ENCODE results near the gene PMF1. TPM values are rescaled to one million over a fixed set of nuclear protein-coding genes. Genes with fewer than 3 reads are reported as not detected.
A peak's percentile ranks its signal among the peaks of the same experiment; 100 is the strongest.

The PMF1 gene
- total RNA-seq, 2 experiments from 2014 or later = 83.4 to 87.3 TPM

DNA sequence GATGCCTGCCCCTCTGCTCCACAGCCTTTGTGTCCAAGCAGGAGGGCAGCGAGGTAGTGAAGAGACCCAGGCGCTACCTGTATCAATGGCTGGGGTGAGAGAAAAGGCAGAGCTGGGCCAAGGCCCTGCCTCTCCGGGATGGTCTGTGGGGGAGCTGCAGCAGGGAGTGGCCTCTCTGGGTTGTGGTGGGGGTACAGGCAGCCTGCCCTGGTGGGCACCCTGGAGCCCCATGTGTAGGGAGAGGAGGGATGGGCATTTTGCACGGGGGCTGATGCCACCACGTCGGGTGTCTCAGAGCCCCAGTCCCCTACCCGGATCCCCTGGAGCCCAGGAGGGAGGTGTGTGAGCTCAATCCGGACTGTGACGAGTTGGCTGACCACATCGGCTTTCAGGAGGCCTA is 29.9 kb downstream of the PMF1 start:
- H3K4me3 Mint-ChIP-seq = no peak overlapping the region
- no peaks in the 10 kb centered on the region for H3K9me3 Mint-ChIP-seq
- no peak for DNase-seq
- H3K27me3 Mint-ChIP-seq = no peaks in the 10 kb centered on the region
- no peak overlapping the region for H3K27ac Mint-ChIP-seq
- peaks cover 13% of the 10 kb centered on the region for H3K36me3 Mint-ChIP-seq
- H3K4me1 Mint-ChIP-seq = peaks cover 23% of the 10 kb centered on the region

DNA sequence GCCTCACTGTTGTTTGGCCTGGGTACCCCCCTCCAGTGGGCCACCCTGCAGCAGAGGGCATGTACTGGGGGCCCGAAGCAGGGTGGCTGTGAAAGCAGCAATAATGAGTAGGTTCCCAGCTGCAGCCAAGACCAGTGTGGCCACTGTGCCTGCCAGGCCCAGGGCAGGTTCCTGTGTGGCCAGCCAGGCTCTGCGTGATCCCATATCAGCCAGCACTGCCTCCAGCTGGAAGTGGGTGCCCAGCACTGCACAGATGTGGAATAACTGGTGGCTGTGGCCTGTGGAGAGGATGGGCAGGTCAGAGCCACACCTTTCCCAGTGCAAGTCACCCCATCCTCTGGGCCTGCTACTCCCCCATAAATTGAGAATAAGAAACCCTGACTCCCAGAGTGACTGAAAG is 31.3 kb downstream of the PMF1 start:
- Mint-ChIP-seq H3K9me3 (no peaks in the 10 kb centered on the region), H3K27ac (no peak overlapping the region), H3K4me3 (no peak overlapping the region), H3K27me3 (no peaks in the 10 kb centered on the region), H3K36me3 (peaks cover 9% of the 10 kb centered on the region), H3K4me1 (peaks cover 16% of the 10 kb centered on the region)
- no peak for DNase-seq

DNA sequence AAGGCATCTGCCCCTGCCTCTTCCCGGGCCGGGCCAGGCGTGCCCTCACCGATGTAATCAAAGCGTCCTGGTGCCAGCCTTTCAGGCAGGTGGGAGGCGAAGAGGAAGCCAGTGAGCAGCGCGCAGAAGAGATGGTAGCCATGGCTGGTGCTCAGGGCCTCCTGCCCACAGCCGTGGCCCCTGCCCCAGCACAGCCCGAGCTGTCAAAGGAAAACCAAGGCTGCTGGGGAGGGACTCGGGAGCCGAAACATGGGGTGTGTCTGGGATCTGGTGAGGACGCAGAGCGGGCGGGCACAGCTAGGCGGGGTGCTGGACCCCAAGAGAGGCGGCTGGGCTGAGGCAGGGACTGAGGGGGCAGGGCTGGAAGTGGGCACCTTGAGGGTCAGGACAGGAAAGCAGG is 31.9 kb downstream of the PMF1 start:
- no peaks in the 10 kb centered on the region for H3K27me3 Mint-ChIP-seq
- peak overlapping the region; percentile 12 for H3K27ac Mint-ChIP-seq
- H3K4me3 Mint-ChIP-seq = peak overlapping the region; percentile 71
- peaks cover 12% of the 10 kb centered on the region for H3K36me3 Mint-ChIP-seq
- H3K4me1 Mint-ChIP-seq = peaks cover 16% of the 10 kb centered on the region
- no peaks in the 10 kb centered on the region for H3K9me3 Mint-ChIP-seq
- DNase-seq = no peak

DNA sequence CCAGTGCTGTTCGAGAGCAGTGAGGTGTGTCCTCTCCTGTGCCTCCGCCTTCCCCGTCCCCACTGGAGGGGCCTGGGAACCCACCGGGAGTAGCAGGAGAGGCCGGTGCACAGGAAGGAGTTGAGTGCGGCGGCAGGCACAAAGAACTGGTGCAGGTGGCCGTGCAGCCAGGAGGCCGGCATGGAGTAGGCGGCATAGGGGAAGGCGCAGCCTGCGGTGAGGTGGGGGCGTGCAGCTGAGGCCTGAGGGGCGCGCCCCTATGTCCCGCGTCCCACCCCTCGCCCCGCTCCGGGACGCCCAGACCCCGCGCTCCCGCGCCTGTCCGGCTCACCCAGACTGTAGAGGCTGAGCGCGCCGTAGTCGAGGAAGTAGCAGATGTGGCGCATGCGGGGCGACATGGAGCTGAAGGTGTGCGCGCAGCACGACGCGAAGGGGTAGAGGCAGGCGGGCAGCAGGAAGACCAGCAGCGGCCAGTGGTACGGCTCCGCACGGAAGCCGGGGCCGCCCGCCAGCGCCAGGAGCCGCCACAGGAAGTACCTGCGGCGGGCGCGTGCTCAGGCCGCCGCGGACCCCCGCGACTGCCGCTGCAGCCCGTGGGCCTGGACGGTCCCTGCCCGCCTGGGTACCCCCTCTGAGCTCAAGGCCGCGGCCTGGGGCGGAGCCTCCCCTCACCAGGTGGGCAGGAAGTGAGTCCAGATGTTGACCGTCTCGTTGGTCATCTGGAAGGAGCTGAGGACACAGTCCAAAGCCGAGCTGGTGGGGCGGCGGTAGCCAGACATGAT is 32.8 kb downstream of the PMF1 start:
- Mint-ChIP-seq H3K9me3 (no peaks in the 10 kb centered on the region), H3K27ac (peak overlapping the region; percentile 73), H3K4me3 (peak overlapping the region; percentile 71), H3K4me1 (peaks cover 16% of the 10 kb centered on the region), H3K36me3 (peaks cover 10% of the 10 kb centered on the region), H3K27me3 (no peaks in the 10 kb centered on the region)
- DNase-seq = peak; percentile 51

DNA sequence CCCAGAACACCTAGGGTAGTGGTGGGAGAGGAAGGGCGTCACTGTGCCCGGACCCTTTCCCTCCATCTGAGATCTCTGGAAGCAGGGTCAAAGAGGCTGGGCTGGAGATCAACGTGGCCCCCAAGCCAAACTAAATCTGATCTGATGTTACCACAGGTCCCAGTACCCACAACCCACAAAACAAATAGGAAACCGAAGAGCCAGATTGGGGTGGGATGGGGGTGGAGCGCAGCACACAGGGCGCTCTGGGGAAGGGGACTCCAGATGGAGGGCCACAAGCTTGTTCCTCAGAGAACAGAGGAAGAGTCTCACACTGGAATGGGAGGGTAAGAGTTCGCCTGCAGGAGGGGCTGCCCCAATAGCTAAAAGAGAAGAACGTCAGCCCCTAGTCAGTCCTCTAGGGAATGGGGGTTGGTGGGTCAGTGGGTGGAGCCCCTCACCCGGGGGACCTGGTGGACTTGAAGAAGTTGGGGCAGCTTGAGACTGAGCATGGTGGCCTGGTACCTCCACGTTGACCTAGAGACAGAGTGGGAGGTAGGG is 33.5 kb downstream of the PMF1 start:
- Mint-ChIP-seq H3K4me3 (no peak overlapping the region), H3K27ac (peak overlapping the region; percentile 42), H3K9me3 (no peaks in the 10 kb centered on the region), H3K27me3 (no peaks in the 10 kb centered on the region), H3K36me3 (peaks cover 10% of the 10 kb centered on the region), H3K4me1 (peaks cover 16% of the 10 kb centered on the region)
- no peak for DNase-seq

DNA sequence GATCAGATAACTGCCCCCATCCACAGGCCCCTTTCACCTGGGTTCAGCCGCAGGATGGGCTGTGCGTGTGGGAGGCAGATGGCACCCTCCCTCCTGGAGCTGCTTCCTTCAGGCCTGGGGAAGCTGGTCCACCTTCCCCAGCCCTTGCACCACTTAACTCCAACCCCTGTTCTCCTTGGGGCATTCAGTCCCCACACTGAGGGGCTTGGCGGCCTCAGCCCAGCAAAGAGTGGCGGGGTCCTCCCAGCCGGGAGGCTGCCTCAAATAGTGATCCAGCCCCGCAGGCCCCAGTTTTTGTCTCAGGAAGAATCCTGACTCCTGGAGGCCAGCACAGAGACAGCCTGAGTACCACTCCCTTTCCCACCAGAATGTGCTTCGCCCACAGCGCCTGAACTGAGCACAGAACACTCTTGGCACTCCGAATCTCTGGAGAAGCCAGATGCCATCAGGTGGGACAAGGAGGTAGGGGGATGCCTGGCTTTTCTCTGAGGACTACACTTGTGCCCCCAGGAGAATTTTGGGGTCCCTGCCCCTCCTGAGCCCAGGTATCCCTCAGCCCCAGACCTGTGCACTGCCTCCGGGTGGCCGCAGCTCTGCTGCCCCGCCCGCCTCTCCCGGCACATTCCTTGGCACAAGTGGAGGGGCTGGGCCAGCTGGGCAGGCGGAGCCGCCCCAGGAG is 34.1 kb downstream of the PMF1 start:
- Mint-ChIP-seq H3K27me3 (no peaks in the 10 kb centered on the region), H3K27ac (no peak overlapping the region), H3K4me1 (peaks cover 16% of the 10 kb centered on the region), H3K36me3 (peaks cover 10% of the 10 kb centered on the region), H3K4me3 (no peak overlapping the region), H3K9me3 (no peaks in the 10 kb centered on the region)
- DNase-seq = no peak

DNA sequence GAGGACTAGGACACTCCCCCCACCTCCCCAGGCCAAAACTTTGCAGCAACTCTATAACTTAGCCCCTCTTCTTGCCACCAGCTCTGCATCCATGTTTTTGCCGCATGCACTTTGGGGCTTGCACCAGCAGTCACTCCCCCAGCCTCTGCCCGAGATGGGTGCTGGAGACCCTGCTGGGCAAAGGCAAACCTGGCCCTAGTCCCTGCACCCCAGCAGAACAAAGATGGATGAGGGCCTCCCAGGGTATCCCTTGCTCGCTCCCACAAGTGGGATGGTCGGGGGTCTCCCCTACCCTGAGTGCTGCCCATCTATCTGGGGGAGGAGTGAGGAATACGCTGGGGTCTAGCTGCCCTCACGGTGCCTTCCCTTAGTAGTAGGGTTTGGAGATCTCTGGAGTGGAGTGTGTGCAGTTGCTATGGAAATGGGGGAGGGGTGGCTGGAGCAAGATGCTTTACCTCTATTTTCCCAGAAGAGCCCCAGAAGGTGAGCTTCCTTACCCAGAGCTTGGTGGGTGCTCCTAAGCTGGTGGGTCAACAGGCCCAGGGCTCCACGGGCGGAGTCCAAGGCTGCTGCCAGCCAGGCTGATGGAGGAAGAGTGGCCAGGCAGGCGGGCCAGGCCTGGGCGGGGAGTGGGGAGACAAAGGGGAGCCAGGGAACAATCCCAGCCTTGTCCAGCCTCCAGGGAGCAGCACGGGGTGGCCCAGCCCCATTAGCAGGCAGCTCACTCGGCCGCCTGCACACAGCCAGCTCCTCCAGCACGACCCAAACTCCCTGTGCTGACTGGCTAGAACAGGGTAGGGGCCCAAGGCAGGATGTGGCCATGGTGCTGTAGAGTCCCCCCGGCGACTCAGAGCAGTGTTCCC is 34.9 kb downstream of the PMF1 start, which contains the start of gene PAQR6:
TSS of gene PAQR6 (minus strand) at position 597 of the 863 bp plus-strand sequence. CDS start 1,325 bp downstream, outside the sequence.
- H3K4me3 Mint-ChIP-seq = no peak within 1 kb of the TSS
- H3K36me3 Mint-ChIP-seq = peaks cover 10% of the 10 kb centered on the region
- no peak for DNase-seq

DNA sequence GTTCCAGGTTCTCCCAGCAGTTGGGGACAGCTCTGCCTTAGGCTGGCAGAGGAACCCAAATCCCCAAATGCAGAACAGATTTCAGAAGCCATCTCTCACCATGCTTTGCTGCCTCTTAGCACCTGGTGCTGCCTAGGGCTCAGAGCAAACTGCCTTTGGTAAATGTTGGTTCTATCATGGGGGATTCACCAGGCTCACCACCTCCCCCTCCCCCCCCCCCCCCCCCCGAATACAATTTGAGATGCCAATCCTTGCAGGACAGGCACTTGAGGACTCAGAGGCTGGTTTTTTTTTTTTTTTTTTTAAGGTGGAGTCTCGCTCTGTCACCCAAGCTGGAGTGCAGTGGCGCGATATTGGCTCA is 35.5 kb downstream of the PMF1 start:
- no peaks in the 10 kb centered on the region for H3K27me3 Mint-ChIP-seq
- no peak overlapping the region for H3K4me3 Mint-ChIP-seq
- no peak overlapping the region for H3K27ac Mint-ChIP-seq
- peaks cover 16% of the 10 kb centered on the region for H3K4me1 Mint-ChIP-seq
- H3K9me3 Mint-ChIP-seq = no peaks in the 10 kb centered on the region
- no peak for DNase-seq
- peaks cover 10% of the 10 kb centered on the region for H3K36me3 Mint-ChIP-seq

More for the DNA sequence above, 34.9 kb downstream of the PMF1 start, which contains the start of gene PAQR6:
- Mint-ChIP-seq H3K4me1 (peaks cover 16% of the 10 kb centered on the region), H3K9me3 (no peaks in the 10 kb centered on the region), H3K27me3 (no peaks in the 10 kb centered on the region), H3K27ac (no peak within 1 kb of the TSS)

DNA sequence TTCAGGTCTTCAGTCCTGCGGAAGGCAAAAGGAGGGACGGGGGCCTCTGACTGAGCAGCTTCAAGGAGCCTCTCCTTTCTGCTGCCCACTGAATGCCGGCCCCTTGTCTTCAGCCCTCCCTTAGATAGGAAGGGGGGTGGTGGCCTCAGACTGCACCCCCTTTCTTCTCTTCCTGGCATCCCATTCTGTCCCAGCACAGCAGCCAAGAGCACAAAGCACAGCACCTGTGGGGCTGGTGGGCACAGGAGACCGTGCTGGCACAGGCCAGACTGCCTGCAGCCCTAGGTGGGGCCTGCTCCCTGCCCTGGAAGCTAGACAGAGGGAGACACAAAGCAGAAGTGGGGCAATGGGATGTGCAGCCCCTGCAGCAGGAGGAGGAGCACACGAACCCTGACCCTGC is 36.8 kb downstream of the PMF1 start:
- Mint-ChIP-seq H3K4me1 (peaks cover 15% of the 10 kb centered on the region), H3K27ac (no peak overlapping the region), H3K4me3 (no peak overlapping the region), H3K36me3 (peaks cover 10% of the 10 kb centered on the region), H3K9me3 (no peaks in the 10 kb centered on the region), H3K27me3 (no peaks in the 10 kb centered on the region)
- no peak for DNase-seq

DNA sequence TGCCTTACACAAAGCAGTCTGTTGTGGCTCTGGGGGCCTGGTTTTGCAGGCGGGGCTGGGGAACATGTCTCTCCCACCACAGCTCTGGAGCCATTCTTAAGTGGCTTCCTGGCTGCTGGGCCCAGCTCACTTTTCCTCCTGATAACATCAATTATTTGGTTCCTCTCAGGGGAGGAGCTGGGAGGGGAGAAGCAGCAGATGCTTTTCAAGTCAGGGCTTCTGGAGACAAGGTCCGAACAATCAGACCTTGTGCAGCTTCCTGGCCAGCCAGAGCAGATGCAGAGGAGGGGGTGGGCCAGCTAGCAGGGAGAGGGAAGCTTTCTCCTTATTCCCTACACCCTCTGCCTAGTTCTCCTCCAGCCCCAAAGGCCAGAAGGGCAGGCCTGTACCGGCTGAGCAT is 38.7 kb downstream of the PMF1 start:
- Mint-ChIP-seq H3K36me3 (peaks cover 16% of the 10 kb centered on the region), H3K4me1 (no peaks in the 10 kb centered on the region), H3K9me3 (no peaks in the 10 kb centered on the region), H3K27me3 (no peaks in the 10 kb centered on the region), H3K27ac (no peak overlapping the region), H3K4me3 (no peak overlapping the region)
- DNase-seq = no peak

DNA sequence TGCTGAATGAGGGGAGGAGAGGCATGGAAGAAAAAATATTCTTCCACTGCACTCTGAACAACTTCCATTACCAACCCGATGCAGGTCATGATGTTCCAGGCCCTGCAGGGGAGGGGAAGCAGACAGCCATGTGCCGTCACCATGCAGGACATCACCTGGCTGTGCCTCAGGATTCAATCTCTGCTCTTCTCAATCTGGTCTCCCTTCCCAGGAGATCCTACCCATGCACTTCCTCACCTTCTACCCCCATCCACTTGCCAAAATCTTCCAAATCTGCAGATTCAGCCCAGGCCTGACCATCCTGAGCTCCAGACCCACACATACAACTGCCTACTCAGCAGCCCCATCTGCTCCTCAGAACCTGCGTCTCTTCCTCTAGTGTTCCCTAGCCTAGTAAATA is 40.8 kb downstream of the PMF1 start:
- Mint-ChIP-seq H3K36me3 (peaks cover 13% of the 10 kb centered on the region), H3K27ac (peak overlapping the region; percentile 5), H3K9me3 (no peaks in the 10 kb centered on the region), H3K27me3 (no peaks in the 10 kb centered on the region), H3K4me1 (no peaks in the 10 kb centered on the region), H3K4me3 (no peak overlapping the region)
- no peak for DNase-seq

DNA sequence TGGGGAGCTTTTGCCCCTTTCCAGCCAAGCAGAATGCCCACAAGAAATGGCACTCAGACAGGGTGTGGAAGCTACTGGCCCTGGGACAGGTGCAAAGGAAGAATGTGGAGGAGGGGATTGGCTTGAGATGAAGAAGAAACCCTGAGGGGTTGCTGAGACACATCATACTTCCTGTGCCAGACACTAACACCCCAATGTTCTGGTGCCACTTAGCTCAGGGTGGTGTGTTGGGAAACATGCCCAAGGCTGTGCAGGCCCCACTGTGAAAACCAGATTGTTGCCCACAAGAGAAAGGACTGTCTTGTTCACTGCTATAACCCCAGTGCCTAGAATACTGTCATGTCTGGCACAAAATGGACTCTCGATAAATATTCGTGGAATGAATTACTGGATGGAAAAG is 44.9 kb downstream of the PMF1 start:
- Mint-ChIP-seq H3K27me3 (no peaks in the 10 kb centered on the region), H3K4me1 (peaks cover 3% of the 10 kb centered on the region), H3K36me3 (peaks cover 21% of the 10 kb centered on the region), H3K27ac (no peak overlapping the region), H3K4me3 (no peak overlapping the region), H3K9me3 (no peaks in the 10 kb centered on the region)
- DNase-seq = no peak

DNA sequence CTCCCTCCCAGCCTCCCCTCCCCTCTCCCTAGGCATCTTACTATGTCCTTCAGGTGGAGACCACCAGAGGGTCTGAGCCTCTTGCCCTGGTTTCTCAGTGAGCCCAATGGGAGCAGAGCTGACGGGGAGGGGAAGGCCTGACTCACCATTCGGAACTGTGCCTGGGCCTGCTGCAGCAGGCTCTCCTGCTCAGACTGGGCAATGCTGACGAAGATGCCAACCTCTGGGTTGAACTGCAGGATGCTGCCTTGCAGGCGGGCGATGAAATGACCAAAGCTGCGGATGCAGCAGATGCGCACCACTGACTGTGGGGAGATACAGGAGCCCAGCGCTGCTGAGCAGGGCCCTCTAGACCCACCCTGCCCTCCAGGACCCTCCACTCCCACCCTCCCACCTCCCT is 46.1 kb downstream of the PMF1 start:
- Mint-ChIP-seq H3K4me1 (peaks cover 3% of the 10 kb centered on the region), H3K9me3 (no peaks in the 10 kb centered on the region), H3K36me3 (peaks cover 31% of the 10 kb centered on the region), H3K27ac (no peak overlapping the region), H3K4me3 (no peak overlapping the region), H3K27me3 (no peaks in the 10 kb centered on the region)
- DNase-seq = no peak

DNA sequence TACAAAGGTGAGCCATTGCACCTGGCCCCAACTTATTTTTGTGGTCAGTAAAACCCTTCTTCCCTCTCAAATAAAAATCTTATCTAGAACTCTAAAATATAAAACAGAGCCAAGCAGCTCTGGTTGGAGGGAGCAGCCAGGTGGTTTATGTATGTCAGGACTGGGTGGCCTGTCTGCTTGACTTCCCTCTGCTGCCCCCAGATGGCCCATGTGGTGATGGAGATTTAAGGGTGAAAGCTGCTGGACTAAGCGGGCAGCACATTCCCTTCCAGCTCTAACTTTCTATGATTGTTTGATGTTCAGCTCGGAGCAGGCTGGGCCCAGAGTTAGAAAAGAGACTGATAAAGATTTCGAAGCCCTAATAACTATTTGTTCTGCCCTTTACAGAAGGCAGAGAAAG is 47.0 kb downstream of the PMF1 start:
- H3K27ac Mint-ChIP-seq = no peak overlapping the region
- no peak overlapping the region for H3K4me3 Mint-ChIP-seq
- H3K4me1 Mint-ChIP-seq = peaks cover 3% of the 10 kb centered on the region
- no peak for DNase-seq
- no peaks in the 10 kb centered on the region for H3K9me3 Mint-ChIP-seq
- H3K27me3 Mint-ChIP-seq = no peaks in the 10 kb centered on the region
- peaks cover 36% of the 10 kb centered on the region for H3K36me3 Mint-ChIP-seq

DNA sequence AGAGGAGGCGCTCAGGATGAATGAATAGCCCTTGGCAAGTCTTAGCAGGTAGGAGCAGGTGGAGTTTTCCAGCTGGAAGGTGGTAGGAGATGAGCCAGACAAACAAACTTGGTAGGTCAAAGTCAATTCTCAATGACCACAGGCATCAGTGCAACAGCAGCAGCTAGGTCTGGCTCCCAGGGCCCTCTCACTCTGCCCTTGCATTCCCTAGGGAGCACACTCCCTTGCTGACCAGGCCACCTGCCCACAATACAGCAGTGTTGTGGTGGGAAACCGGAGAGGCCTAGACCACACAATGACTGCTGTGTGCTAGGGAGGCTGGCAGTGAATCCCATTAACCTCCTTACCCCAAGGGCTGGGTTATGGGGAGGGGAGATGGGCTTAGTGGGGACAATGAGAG is 48.1 kb downstream of the PMF1 start:
- Mint-ChIP-seq H3K36me3 (peaks cover 43% of the 10 kb centered on the region), H3K4me3 (no peak overlapping the region), H3K27me3 (no peaks in the 10 kb centered on the region), H3K4me1 (peaks cover 3% of the 10 kb centered on the region), H3K9me3 (no peaks in the 10 kb centered on the region), H3K27ac (peak overlapping the region; percentile 47)
- DNase-seq = no peak
